CD8-positive, alpha-beta memory T cell (primary cell): ENCODE data around the gene OR4E2. TPM values are rescaled to one million over a fixed set of nuclear protein-coding genes. Genes with fewer than 3 reads are reported as not detected.
"Not testable (repeated sequence)": the region's sequence is repeated elsewhere in the genome, so short reads cannot be mapped to it uniquely, and the experiment has no call there.

Experiments used
- CTCF ChIA-PET: fragments of 350-600 bp; sonication (Branson Sonifier 250); formaldehyde crosslinking; loops from one replicate; lab custom pipeline; 2021; ENCODE audit warnings: antibody characterized with exemption; lab: Charles Lee
- POLR2A ChIA-PET: fragments of 350-600 bp; sonication (Branson Sonifier 250); formaldehyde crosslinking; loops from one replicate; lab custom pipeline; 2021; ENCODE audit warnings: antibody characterized with exemption; lab: Charles Lee
- DNase-seq, 5 donors: peaks; one replicate each; pipeline versions ENCODE4 v3.0.0 to v3.0.0-alpha.2; 2020 to 2022; ENCODE audit warnings: mixed read lengths in 1 of 5
- H3K27ac ChIP-seq: one replicate; pipeline ENCODE4 v1.7.0; 2013; ENCODE audit warnings: low read depth, mild to moderate bottlenecking, low read length, moderate library complexity
- H3K27me3 ChIP-seq: 2 replicates; pipeline ENCODE4 v1.7.0; 2013; ENCODE audit warnings: low read length, mild to moderate bottlenecking; ENCODE audit not compliant: insufficient read depth, poor library complexity, severe bottlenecking
- H3K36me3 ChIP-seq: 2 replicates; pipeline ENCODE4 v1.7.0; 2013; ENCODE audit warnings: mild to moderate bottlenecking, low read length, moderate library complexity; ENCODE audit not compliant: insufficient read depth
- H3K4me1 ChIP-seq: 2 replicates; pipeline ENCODE4 v1.7.0; 2013; ENCODE audit warnings: mild to moderate bottlenecking, low read length, moderate library complexity; ENCODE audit not compliant: insufficient read depth
- H3K4me3 ChIP-seq: 2 replicates; pipeline ENCODE4 v1.7.0; 2013; ENCODE audit warnings: mild to moderate bottlenecking, low read length
- H3K9me3 ChIP-seq: 2 replicates; pipeline ENCODE4 v1.7.0; 2013; ENCODE audit warnings: mild to moderate bottlenecking, low read length
- H3K27ac Mint-ChIP-seq, 8 donors: one replicate each; pipeline ENCODE4 v1.8.0; 2020 to 2021; ENCODE audit warnings: mixed read lengths in 8 of 8, mild to moderate bottlenecking in 6 of 8, inconsistent platforms in 3 of 8, moderate library complexity in 3 of 8
- H3K27me3 Mint-ChIP-seq, 2 donors: one replicate each; pipeline ENCODE4 v1.8.0; 2020 to 2021; ENCODE audit warnings: mixed read lengths in 2 of 2, mild to moderate bottlenecking in 1 of 2, moderate library complexity in 1 of 2
- H3K36me3 Mint-ChIP-seq, 3 donors: one replicate each; pipeline ENCODE4 v1.8.0; 2020 to 2021; ENCODE audit warnings: mixed read lengths in 3 of 3, inconsistent platforms in 1 of 3, mild to moderate bottlenecking in 1 of 3
- H3K4me1 Mint-ChIP-seq, 3 donors: one replicate each; pipeline ENCODE4 v1.8.0; 2020 to 2021; ENCODE audit warnings: mixed read lengths in 3 of 3, inconsistent platforms in 1 of 3, mild to moderate bottlenecking in 1 of 3
- H3K4me3 Mint-ChIP-seq, 7 donors: one replicate each; pipeline ENCODE4 v1.8.0; 2020 to 2021; ENCODE audit warnings: mixed read lengths in 7 of 7, mild to moderate bottlenecking in 6 of 7, moderate library complexity in 4 of 7, inconsistent platforms in 2 of 7
- H3K9me3 Mint-ChIP-seq, 5 donors: one replicate each; pipeline ENCODE4 v1.8.0; 2020 to 2022; ENCODE audit warnings: mixed read lengths in 5 of 5, mild to moderate bottlenecking in 3 of 5, moderate library complexity in 2 of 5, inconsistent platforms in 1 of 5
- polyA plus RNA-seq: library from polyadenylated mRNA; unstranded; fragments of 300-500 nt; fragmentation: Illumina TruSeq; gene quantifications from one replicate; pipeline ENCODE4 v1.2.3, GENCODE V29; 2021
- total RNA-seq, 2 experiments: library from RNA; stranded (reverse); gene quantifications; one replicate each; pipeline ENCODE4 v1.2.3, GENCODE V29; 2021

The OR4E2 gene
- total and polyA plus RNA-seq, 3 experiments from 2014 or later, result not detected

DNA sequence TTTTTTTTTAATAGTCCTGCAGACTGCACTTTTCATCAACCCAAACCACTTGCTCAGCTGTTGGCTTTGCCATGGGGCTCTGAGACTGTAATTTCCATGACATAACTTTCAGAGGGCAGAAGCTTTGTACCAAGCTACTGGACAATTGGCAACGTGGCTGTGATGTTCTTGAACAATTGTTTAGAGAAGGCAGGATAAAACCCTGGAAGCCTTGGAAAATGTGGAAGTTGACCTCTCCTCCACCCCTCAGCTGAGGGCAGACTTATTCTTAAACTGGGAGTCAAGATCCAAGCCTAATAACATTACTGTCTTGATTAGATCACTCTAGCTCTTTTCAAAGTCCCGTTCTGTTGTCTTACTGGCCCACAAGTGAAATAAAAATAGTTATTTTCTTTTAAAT lies 17.7 kb downstream of the OR4E2 start:
- Histone ChIP-seq H3K4me1 (no peaks in the 10 kb centered on the region), H3K9me3 (no peaks in the 10 kb centered on the region), H3K36me3 (no peaks in the 10 kb centered on the region), H3K27me3 (no peaks in the 10 kb centered on the region), H3K4me3 (no peak overlapping the region), H3K27ac (no peak overlapping the region)
- ChIA-PET CTCF (no interaction called here), POLR2A (no interaction called here)
- Mint-ChIP-seq H3K36me3 (no peaks in the 10 kb centered on the region), H3K9me3 (peaks cover 0 to 7% (median 2%) of the 10 kb centered on the region in 5 donors), H3K27ac (no peak overlapping the region), H3K27me3 (peaks cover 10 to 55% of the 10 kb centered on the region in 2 donors), H3K4me3 (no peak overlapping the region), H3K4me1 (no peaks in the 10 kb centered on the region)
- DNase-seq, result no peak

DNA sequence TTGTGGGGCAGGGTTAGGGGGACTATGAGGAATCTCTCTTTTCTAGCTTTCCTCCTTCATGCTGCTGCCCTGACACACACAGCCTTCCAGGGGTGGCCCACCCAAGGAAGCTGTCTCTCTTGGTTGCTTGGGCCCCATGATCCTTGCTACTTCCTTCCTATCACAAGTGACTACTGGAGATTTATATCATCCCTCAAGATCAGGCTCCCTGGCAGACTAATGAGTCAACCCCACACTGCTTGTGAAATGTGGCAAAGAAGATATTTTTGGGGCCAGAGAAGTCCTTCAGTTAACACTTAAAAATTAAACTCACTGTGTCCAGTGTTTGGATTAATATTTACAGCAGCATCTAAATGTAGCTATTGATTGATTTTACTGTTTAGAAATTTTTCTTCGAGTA lies 18.5 kb downstream of the OR4E2 start:
- CTCF ChIA-PET, result no interaction called here

DNA sequence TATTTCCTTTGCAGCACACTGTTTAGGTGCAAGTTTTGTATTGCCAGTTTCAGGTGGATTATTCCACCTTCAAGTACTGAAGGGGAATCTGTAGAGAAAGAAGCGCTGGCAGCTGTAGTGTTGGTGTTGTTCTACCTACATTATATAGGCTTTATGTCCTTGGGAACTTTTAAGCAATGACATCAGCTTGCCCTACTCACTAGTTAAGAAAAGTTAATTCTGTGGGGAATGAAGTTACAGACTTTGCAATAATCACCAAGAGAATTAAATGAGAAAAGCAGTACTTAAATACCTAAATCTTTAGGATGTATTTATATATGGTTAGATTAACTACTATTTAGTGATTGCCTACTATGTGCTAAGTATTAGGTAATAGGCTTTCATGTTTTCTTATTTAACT lies 20.1 kb downstream of the OR4E2 start, which contains the start of gene OR4E1:
Gene OR4E1, minus strand, starts transcription at position 101 of the 400 bp plus-strand sequence. CDS start 2,883 bp downstream, outside the sequence.
- Mint-ChIP-seq H3K9me3 (peaks cover 0 to 7% (median 4%) of the 10 kb centered on the region in 5 donors), H3K27ac (no peak within 1 kb of the TSS), H3K4me3 (no peak within 1 kb of the TSS), H3K4me1 (no peaks in the 10 kb centered on the region), H3K27me3 (peaks cover 12 to 55% of the 10 kb centered on the region in 2 donors), H3K36me3 (no peaks in the 10 kb centered on the region)
- Histone ChIP-seq H3K4me3 (no peak within 1 kb of the TSS), H3K27me3 (no peaks in the 10 kb centered on the region), H3K4me1 (no peaks in the 10 kb centered on the region), H3K36me3 (no peaks in the 10 kb centered on the region), H3K27ac (no peak within 1 kb of the TSS), H3K9me3 (no peaks in the 10 kb centered on the region)
- DNase-seq, result no peak
- ChIA-PET CTCF (no interaction called here), POLR2A (no interaction called here)

More for the DNA sequence above, 18.5 kb downstream of the OR4E2 start:
- Histone ChIP-seq H3K4me3 (no peak overlapping the region), H3K27me3 (no peaks in the 10 kb centered on the region), H3K36me3 (no peaks in the 10 kb centered on the region), H3K4me1 (no peaks in the 10 kb centered on the region), H3K27ac (no peak overlapping the region), H3K9me3 (no peaks in the 10 kb centered on the region)
- no peaks in the 10 kb centered on the region for H3K36me3 Mint-ChIP-seq
- peaks cover 0 to 7% (median 2%) of the 10 kb centered on the region in 5 donors for H3K9me3 Mint-ChIP-seq
- no peak for DNase-seq
- no peaks in the 10 kb centered on the region for H3K4me1 Mint-ChIP-seq
- H3K27me3 Mint-ChIP-seq, result peaks cover 9 to 52% of the 10 kb centered on the region in 2 donors
- no peak overlapping the region for H3K27ac Mint-ChIP-seq
- POLR2A ChIA-PET, result no interaction called here
- no peak overlapping the region for H3K4me3 Mint-ChIP-seq

DNA sequence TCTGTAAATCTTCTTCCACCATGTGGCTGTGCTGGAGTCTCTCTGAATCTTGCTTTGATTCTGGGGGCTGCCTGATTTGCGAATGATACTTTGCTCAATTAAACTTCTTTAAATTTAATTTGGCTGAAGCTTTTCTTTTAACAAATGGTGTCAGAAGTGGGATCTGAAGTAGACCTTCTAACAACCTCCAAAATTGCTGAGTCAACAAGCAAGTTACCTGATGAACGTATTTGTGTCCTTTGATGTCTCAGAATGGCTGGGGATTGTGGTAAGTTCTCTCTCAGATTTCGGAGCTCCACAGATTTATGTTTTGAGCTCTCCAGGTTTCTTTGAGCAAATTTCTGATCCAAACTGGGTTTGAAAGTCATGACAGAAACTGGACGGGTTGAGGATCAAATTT lies 21.9 kb downstream of the OR4E2 start:
- DNase-seq, result no peak
- Mint-ChIP-seq H3K9me3 (peaks cover 0 to 7% (median 4%) of the 10 kb centered on the region in 5 donors), H3K27ac (no peak overlapping the region), H3K4me3 (no peak overlapping the region), H3K4me1 (no peaks in the 10 kb centered on the region), H3K27me3 (peaks cover 7 to 45% of the 10 kb centered on the region in 2 donors), H3K36me3 (no peaks in the 10 kb centered on the region)
- ChIA-PET POLR2A (no interaction called here), CTCF (no interaction called here)
- Histone ChIP-seq H3K4me1 (no peaks in the 10 kb centered on the region), H3K36me3 (no peaks in the 10 kb centered on the region), H3K27me3 (no peaks in the 10 kb centered on the region), H3K27ac (no peak overlapping the region), H3K9me3 (no peaks in the 10 kb centered on the region), H3K4me3 (no peak overlapping the region)

DNA sequence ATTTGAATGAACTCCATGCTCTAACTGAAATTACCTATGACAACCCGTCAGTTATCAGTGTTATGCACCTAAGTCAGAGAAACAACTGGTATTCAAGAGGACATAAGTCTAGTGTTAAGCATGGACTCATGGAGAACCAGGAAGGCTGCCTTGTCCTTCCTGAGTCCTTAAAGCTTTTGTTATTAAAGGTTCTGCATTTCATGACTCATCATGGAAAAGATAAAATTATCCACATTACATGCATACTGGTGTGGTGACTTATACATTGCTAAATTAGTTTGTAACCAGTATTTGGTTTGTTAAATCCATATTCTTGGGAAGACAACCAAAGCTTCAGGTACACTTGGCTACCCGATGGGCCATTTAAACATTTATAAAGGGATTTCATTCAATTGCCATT lies 26.4 kb downstream of the OR4E2 start:
- Mint-ChIP-seq H3K4me1 (no peaks in the 10 kb centered on the region), H3K27ac (no peak overlapping the region), H3K4me3 (no peak overlapping the region), H3K36me3 (no peaks in the 10 kb centered on the region), H3K9me3 (peaks cover 0 to 7% (median 4%) of the 10 kb centered on the region in 5 donors), H3K27me3 (peaks cover 10 to 46% of the 10 kb centered on the region in 2 donors)
- ChIA-PET CTCF (no interaction called here), POLR2A (no interaction called here)
- DNase-seq, result no peak
- Histone ChIP-seq H3K4me1 (no peaks in the 10 kb centered on the region), H3K27me3 (no peaks in the 10 kb centered on the region), H3K36me3 (no peaks in the 10 kb centered on the region), H3K9me3 (no peaks in the 10 kb centered on the region), H3K4me3 (no peak overlapping the region), H3K27ac (no peak overlapping the region)

DNA sequence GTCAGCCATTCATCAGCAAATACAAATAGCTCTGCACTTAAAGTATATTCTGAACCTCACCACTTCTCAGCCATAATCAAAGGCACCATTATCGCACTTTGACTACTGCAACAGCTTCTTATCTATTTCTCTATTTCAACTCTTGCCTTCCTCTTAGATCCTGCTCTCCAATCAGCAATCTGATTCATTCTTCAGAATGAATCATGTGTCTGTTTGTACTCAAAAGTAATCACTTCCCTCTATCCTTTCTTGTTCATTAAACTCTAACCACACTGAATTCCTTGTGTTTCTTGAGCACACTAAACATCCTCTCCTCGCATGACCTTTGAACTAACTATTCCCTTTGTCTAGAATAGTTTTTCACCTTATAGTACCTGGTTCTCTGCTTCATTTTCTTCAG lies 32.8 kb downstream of the OR4E2 start:
- H3K4me1 ChIP-seq, result no peaks in the 10 kb centered on the region
- CTCF ChIA-PET, result no interaction called here
- H3K9me3 Mint-ChIP-seq, result peaks cover 0 to 8% (median 0%) of the 10 kb centered on the region in 5 donors
- no peaks in the 10 kb centered on the region for H3K36me3 Mint-ChIP-seq
- H3K4me3 Mint-ChIP-seq, result no peak overlapping the region
- no peaks in the 10 kb centered on the region for H3K9me3 ChIP-seq
- H3K27me3 ChIP-seq, result no peaks in the 10 kb centered on the region
- H3K36me3 ChIP-seq, result no peaks in the 10 kb centered on the region
- H3K27me3 Mint-ChIP-seq, result peaks cover 6 to 49% of the 10 kb centered on the region in 2 donors
- H3K4me1 Mint-ChIP-seq, result no peaks in the 10 kb centered on the region
- H3K27ac ChIP-seq, result no peak overlapping the region
- DNase-seq, result no peak
- POLR2A ChIA-PET, result no interaction called here
- H3K27ac Mint-ChIP-seq, result no peak overlapping the region
- no peak overlapping the region for H3K4me3 ChIP-seq

DNA sequence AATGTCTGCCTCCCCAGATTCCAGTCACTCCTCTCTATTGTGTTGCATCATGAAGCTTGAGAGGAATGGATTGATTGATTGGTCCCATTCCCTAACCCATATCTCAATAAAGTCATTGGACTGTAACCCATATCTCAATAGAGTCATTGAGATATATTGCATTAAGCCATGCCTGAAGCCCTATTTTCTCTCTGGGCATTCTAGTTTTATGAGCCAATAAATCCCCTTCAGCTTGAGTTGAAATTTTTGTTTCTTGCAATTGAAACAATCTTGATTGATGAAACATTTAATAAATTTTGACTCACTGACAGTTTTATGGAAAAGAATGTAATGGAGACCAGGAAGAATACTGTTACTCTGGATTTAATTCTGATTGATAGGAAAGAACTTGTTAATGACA lies 40.8 kb downstream of the OR4E2 start:
- no peaks in the 10 kb centered on the region for H3K4me1 Mint-ChIP-seq
- no peak overlapping the region for H3K27ac Mint-ChIP-seq
- Histone ChIP-seq H3K27me3 (no peaks in the 10 kb centered on the region), H3K27ac (no peak overlapping the region), H3K36me3 (no peaks in the 10 kb centered on the region), H3K4me3 (no peak overlapping the region), H3K9me3 (no peaks in the 10 kb centered on the region), H3K4me1 (no peaks in the 10 kb centered on the region)
- H3K27me3 Mint-ChIP-seq, result peaks cover 11 to 50% of the 10 kb centered on the region in 2 donors
- ChIA-PET CTCF (no interaction called here), POLR2A (no interaction called here)
- no peak for DNase-seq
- no peak overlapping the region for H3K4me3 Mint-ChIP-seq
- H3K36me3 Mint-ChIP-seq, result peaks cover 0 to 1% (median 0%) of the 10 kb centered on the region in 3 donors
- H3K9me3 Mint-ChIP-seq, result peaks cover 0 to 2% (median 0%) of the 10 kb centered on the region in 5 donors

DNA sequence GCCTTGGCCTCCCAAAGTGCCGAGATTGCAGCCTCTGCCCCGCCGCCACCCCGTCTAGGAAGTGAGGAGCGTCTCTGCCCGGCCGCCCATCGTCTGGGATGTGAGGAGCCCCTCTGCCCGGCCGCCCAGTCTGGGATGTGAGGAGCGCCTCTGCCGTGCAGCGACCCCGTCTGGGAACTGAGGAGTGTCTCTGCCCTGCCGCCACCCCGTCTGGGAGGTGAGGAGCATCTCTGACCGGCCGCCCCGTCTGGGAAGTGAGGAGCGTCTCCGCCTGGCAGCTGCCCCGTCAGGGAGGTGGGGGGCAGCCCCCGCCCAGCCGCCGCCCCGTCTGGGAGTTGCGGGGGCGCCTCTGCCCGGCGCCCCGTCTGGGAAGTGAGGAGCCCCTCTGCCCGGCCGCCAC lies 44.0 kb downstream of the OR4E2 start:
- H3K9me3 ChIP-seq, H3K27ac ChIP-seq, H3K27ac Mint-ChIP-seq, H3K4me3 ChIP-seq, H3K4me1 Mint-ChIP-seq, H3K4me3 Mint-ChIP-seq, CTCF ChIA-PET, H3K4me1 ChIP-seq, POLR2A ChIA-PET, DNase-seq, H3K36me3 ChIP-seq, H3K27me3 ChIP-seq, H3K36me3 Mint-ChIP-seq, H3K9me3 Mint-ChIP-seq: not testable (repeated sequence)
- peaks cover 14 to 28% of the 10 kb centered on the region in 2 donors for H3K27me3 Mint-ChIP-seq

DNA sequence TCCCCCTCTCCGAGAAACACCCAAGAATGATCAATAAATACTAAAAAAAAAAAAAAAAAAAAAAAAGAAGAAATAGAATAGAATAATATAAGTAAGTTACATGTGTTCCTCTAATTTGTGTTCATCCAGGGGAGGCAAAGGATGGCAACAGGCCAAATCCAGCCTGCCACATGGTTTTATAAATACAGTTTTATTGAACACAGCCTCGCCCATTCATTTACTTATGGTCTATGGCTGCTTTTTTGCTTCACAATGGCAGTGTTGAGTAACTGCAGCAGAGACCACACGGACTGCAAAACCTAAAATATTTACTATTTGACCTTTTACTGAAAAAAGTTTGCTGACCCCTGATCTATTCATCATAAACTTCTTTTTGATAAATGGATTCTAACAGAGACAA lies 44.9 kb downstream of the OR4E2 start:
- peaks cover 9 to 25% of the 10 kb centered on the region in 2 donors for H3K27me3 Mint-ChIP-seq
- H3K4me3 Mint-ChIP-seq, H3K4me1 ChIP-seq, H3K27ac Mint-ChIP-seq, H3K36me3 ChIP-seq, H3K27ac ChIP-seq, POLR2A ChIA-PET, DNase-seq, H3K4me1 Mint-ChIP-seq, H3K9me3 ChIP-seq, CTCF ChIA-PET, H3K9me3 Mint-ChIP-seq, H3K27me3 ChIP-seq, H3K4me3 ChIP-seq, H3K36me3 Mint-ChIP-seq: not testable (repeated sequence)
